HG03060 (cell line): ENCODE measurements around the gene CREB5.

Experiments
- ATAC-seq: cut with Tn5 transposase; IDR thresholded peaks from one replicate; pipeline ENCODE4 v1.9.1; 2021; ENCODE audit warnings: low read depth, moderate number of reproducible peaks; ENCODE audit not compliant: unreplicated experiment

The CREB5 gene

DNA sequence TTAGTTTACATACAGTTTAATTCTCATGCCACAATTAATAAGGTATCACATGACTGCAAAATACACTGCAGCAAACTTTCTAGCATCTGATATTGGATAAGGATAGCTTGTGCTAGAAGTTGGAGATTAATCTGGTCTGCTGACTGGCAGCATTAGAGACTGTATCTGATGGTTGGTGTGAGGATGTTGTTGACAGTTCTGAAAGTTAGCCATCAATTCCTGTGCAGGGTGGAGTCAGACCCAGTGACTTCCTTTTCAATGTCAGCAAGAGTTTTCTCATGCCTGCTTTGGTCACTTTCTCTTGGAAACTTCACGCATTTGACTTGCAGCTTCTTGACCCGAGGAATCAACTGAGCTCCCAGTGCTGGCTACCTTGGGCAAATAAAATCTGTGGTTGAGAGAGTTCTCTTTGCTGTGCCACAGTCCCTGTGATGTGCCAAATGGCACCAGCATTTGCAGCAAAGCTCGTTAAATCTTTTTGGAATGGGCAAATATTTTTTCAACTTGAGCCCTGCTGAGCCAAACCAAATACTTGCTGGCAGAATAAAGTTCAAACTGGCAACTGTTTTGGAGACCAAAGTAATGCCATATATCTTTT lies 312.8 kb downstream of the CREB5 start:
- no peak for ATAC-seq

DNA sequence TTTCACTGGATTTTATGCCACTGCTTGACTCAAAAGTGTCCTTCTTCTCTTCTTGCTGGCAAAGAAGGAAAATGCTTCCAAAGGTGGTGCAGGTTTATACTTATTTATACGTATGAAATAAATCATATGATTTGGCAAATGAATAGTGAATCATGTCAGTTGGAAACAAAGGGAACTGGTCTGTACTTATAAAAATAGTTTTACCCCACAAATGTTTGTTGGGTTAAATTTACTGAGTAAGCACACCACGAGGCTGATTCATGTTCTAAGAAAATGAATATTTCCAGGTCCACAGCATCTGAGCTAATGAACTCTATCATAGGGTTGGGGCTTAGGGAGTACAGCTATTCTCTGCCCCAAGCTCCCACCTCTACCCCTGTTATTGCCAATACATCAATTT lies 313.6 kb downstream of the CREB5 start:
- no peak for ATAC-seq

DNA sequence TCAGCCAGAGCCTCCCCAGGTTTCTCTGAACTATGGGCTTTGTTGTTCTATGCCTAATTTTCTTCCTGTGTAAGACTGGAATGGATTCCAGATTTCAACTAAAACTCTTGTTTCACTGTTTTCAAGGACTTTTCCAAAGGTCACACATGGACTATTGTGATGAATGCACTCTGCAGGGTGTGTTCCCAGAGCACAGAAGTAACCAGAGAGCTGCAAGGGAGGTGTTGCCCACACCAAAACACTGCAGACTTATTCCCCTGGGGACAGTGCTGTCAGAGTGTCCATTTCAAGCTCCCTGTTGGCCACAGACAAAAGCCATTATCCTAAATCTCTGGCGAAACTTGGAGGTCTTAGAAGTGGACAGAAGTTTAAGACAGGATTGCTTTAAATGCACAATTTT lies 314.2 kb downstream of the CREB5 start:
- no peak for ATAC-seq

DNA sequence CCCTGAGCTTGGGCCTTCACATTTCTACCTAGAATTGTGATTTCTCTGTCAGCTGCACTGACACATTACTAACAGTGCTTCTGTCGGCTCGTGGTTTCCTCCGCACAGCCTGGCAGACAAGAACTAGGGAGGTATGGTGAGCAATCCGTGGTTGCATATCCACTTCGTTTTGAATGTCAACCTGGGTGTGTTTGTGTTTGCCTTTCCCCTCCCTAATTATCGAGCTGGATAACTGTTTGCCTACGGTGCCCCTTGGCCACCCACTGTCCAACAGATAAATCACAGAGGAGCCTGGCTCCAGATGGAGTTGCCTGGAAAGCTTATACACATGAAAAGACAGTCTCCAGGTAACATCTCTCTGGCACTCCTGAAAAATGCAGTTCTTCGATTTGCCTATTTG lies 317.0 kb downstream of the CREB5 start:
- no peak for ATAC-seq

DNA sequence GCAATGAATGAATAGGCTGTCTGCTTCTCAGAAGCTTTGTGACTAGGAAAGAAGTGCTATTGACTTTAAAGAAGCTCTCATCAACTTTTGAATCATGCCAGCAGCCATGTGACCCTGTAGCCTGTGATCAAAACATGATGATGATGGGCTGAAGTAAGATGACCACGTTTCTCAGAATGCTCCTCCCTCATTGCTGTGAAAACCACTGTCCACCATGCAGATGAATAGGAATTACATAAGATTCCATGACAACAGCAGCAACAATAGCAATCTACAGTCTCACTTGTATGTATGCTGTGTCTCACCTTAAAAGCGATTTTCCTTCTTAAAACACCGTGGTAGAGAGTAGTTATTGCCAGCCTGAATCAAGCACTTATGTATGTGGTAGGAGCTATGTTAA lies 317.4 kb downstream of the CREB5 start:
- no peak for ATAC-seq

DNA sequence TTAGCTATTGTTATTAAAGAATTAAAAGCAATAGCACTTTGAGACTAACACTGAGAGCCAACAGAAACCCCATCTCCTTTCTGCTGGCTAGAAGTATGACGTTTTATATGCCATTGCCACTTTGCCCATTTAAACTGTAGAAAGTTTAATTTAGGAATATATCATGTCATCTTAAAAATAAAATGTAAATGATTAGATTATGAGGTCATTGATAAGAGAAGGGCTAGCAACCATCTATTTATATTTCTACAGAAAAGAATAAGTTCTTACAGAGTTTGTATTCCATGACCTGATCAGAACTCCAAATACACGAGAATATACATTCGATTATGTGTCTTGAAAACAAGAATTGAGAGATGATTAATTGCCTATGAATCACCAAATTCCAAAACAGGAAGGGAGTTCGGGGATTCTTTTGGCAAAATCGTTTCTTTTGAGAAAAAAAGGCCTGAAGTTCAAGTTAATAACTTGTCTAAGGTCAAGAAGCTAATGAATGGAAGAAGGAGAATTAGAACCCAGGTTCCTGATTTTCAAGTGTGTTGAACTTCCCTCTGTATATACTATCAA lies 318.9 kb downstream of the CREB5 start:
- no peak for ATAC-seq

DNA sequence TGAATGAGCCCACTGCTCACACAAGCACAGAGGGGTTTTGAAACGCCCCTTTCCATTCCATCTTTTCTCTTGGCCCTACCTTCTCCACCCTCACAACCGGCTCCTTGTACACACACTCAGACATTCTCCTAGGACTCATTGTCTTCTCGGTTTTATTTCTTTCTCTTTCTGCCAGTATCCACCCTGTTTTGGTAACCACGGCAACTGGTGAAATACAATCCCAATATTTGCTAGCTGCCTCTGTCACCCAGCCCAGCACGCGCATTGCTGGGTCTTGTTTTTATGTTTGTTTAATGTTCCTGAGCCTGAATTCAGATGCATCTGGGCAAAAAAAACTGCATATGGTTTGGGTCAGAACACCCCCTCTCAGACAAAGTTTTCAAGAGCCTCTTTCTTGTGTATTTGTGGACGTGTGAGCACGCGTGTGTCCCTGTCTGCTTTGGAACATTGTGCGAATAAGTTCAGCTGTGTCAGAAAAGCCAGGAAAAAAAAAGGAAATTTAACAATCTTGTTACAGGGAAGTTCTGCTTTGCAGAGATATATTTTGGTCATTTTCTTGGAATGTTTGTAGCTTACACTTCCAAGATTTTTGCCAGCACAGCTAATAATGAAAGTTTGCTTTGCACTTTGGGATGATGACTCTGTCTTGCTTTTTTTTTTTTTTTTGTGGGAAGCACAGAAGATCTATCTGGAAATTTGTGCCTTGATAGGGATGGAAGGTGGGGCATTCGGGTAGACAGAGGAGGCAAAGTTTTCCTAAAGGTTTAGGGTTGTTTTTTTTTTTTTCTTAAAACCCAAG lies 320.0 kb downstream of the CREB5 start:
- no peak for ATAC-seq

DNA sequence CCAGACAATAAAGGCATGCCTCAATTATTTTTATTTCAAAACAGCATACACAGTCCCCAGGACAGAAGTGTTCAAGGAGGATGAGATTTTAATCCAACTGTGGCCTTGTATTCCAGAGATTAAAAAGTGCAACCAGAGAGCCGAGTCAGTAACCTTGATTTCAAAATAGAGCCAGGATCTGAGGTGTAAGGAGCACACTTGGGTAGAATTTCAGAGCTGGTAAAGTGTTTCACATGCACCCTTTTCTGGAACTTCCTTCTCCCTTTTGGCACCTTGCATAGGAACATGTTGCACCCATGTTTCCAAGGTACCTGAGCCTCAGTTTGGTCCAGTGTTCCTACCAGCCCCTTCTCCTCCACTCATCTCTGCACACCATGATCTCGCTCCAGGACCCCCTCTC lies 320.7 kb downstream of the CREB5 start:
- ATAC-seq = no peak

DNA sequence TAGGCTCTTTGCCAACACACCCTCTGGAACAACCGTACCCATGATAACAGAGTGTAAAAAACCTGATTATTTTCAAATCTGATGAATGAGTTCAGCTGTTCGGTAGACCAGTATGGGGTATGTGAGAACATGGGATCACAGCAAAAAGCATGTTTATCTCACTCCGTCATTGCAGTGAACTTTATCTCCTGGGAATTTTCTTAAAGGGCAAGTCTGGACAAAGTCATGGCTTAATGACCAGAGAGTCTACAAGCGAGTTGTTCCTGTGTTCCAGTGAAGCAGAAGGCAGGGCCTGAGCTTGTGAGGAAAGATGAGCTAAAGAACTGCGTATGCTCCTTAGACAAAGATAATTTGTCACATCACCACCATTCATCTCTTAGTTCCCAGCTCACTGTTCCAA lies 326.1 kb downstream of the CREB5 start:
- no peak for ATAC-seq

DNA sequence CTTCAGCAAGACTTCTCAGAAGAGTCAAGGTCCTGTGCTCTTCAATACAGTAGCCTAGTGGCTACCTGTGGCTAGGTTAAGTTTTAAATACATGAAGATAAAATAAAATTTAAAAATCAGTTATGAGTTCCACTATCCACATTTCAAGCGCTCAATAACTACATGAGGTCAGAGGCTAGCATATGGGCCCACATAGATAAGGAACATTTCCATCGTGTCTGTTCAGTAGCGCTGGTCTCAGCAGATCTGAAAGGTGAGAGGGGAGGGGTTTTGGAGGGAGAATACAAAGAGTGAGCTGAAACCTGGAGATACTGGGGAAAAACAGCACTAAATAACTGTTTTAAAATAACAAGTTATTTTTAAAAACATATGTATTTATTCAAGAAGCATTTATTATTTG lies 326.8 kb downstream of the CREB5 start:
- no peak for ATAC-seq

DNA sequence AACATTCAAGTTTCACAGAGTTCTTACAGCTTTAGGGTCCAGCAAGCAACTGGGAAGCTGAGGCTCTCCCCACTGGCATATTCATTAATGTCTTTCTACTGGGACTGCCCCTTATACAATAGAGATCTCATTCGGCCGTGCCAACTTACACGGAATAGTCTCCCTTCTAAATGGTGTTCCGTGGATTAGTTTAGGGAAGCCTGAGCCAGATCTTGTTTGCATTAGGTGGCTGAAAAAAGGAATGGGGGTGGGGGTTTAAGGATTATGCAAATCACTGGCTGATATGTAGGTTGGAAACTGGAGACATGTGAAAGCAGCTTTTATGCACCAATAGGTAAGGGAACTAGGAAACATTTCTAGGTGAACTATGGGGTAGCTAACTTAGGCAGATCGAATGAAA lies 327.5 kb downstream of the CREB5 start:
- ATAC-seq = no peak

DNA sequence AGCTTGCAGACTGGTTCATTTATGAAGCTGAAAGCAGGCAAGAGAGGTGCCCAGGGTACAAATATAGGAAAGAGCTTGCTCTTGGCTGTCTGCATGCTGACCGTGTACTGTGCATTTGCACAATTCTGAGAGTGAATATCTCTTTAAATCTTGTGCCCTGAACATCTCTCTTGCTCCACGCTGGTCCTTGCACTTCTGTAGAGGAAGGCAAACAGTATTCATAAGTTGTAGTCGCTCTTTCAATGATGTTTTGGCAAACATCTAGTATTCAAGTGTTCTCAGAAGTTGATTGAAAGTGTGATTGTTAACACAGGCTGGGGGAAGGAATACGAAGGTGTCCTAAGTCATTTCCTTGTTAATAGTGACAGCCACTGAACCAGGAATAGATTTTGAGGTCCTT lies 332.6 kb downstream of the CREB5 start:
- no peak for ATAC-seq

DNA sequence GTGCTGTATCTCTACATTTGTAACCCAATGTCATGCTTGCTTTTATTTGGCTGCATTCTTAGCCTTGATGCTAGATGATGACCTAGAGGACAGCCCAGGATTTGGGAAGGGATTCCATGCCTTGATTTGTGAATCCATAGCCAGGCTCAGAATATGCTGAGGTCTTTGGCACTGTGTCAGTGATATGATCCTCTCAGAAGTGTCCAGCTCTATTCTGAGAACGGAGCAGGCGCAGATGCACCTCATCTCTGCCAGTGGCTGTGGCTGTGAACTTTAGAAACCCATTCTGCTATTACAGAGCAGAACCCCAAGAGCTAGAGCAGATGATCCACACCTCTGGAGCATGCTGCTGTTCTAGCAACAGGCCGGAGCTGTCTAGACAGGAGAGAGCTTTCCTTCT lies 333.0 kb downstream of the CREB5 start:
- no peak for ATAC-seq

DNA sequence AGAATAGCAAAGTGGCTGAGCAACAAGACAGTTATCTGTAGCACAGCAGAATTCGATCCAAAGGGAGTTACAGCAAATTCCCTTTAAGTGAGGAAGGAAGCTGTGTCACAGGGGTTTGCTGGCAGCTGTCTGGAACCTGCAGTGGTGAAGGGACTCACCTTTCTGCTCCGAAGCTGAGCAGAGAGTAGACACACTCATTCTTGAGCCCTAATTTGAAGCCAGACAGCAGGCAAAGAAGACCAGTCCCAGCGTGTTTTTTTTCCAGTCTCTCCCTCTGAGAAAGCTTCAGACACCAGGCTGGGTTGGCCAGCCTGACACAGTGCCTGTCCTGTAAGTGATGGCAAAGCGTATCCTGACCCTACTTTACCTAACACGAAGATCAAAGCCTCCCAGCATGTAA lies 335.1 kb downstream of the CREB5 start:
- ATAC-seq = no peak

DNA sequence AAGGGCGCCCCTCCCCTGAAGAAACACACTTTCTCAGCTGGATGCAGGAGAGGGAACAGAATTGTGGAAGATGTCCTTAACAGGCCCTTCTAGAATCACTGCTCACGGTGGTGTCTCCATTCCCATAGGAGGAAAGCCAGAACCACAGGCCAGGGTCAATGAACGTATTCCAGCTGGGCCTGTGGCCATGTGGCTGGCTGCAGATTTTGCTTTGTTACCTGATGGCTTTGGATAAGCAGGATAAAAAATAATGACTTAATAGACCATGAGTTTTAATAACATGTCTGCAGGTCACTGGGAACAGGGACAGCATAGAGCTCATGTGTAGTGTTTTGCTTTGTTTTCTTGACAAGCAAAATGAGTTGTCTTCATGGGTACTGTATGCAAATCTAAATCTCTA lies 335.5 kb downstream of the CREB5 start:
- no peak for ATAC-seq

DNA sequence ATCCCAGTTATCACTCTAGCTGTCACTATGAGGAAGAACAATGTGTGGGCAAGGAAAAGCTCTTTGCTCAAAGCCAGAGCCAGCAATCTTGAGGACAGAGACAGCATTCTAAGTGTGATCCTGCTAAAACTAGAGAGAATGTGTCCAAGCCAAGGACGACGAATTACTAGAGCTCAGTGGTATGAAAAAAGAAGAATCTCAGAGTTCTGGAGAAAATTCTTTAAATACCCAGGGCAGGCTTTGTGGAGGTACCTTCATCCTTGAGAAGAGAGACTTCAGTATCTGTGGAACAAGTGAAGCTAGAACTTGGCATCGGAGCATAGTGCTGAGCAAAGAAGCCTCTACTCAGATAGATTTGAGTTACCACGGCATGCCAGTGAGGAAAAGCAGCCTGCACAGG lies 336.0 kb downstream of the CREB5 start:
- ATAC-seq = no peak

DNA sequence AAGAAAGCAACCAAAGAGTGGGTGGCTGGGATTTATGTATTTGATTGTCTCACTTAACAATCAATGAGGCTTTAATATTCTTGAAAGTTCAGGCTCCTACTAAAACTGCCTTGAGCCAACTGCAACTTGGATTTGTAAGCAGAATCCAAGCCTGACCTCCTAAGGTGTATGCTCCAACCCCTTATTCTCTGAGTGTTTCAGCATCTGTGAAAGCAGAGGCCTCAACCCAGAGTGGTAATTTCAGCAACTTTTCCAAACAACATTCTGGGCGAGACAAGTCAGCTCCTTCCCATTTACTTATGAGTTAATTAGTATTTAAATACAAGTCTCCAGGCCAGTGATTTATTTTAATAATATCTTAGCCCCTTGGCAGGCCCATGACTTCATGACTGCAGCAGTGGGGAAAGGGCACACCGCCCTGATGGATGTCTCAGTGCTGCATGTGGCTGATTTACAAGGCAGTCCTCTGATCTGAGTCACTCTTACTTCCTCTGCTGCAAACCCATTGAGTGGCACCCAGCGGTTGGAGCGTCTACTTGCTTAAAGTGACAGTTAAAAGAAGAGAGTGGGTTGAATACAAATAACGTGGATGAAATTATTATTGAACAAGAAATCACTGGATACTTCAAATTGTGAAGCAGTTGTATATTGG lies 336.7 kb downstream of the CREB5 start:
- ATAC-seq = peak; percentile 63

DNA sequence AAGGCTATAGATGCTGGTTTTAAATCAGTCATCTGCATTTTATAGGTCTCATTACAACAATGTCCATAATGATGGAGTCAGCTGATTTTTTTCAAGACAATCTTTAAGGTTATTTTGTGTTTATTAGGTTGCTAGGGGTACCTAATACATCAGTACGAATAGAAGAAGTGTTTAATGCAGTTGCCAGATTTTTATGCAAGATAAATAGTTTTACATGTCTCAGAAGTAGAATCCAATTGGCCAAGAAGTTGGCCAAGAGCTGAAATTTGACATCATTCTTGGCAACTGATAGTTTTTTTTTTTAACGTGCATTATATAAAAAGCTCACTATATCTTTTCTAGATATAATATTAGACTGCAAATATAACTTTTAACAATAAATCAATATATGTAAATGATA lies 337.3 kb downstream of the CREB5 start:
- no peak for ATAC-seq

DNA sequence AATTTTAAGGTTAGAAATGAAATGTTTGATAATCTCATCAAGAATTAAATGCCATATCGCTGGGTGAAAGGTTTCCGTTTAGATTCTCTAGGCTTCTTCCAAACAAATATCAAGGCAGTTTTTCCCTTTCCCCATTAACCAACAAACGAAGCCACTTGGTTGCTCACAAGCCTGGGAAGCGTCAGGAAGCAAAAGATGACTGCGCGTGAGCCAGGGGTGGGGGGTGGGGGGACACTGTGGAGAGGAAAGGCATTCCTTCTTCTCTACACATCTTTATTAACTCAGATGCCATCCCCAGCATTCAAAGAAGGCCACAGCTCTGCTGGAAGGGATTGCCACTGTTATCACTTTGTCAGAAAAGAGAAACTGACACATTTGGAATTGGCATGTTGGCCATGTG lies 338.7 kb downstream of the CREB5 start:
- no peak for ATAC-seq

DNA sequence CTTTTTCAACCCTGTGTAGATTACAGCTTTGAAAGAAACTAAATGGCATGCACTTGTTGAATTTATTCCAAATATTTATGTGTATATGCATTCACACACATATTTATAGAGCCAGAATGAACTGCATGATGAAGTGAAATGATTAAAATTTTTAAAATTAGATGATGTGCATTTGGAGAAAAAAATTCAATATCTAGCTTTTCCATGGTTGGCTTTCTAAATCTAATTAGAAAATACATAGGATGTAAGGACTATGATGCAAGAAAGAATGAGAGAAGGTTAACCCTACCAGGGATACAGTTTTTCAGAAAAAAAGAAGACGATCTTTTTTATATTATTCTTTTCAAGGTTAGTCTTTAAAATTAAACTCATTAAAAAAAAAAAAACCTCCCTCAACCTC lies 341.3 kb downstream of the CREB5 start:
- ATAC-seq = no peak

DNA sequence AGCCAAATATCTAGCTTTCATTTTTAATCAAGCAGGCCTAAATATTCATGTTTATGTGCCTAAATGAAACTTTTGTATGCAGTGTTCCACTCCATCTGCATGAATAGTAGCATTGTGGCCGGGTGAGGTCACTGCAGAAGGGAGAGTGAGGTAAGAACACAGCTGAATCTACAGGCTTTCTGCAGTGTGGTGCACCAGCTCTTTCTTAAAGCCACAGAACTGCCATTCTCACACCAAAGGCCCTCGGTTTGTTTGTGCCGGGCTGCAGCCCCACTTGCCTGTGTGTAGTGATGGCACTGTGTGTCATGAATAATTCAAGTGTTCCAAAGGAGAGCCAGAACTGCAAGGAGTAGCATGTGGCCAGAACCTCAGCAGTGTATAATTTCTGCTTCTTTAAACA lies 341.7 kb downstream of the CREB5 start:
- ATAC-seq = no peak

DNA sequence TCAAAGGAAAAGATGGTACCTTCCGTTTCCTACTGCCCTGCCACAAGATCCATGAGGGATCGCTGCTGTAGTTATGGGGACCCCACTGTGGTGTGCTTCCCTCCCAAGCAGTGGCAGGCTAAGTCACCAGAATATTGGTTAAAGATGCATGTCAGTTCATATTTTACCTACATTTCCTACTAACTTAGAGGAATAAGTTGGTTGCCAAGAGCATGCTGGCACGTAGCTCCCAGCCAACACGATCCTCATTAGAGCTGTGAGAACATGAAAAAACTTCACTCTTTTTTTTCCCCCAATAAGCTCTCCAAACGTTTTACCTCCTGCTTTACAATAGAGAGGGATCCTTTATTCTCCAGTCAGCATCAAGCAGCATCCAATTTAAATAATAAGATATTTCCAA lies 342.1 kb downstream of the CREB5 start:
- no peak for ATAC-seq
